Adrenal gland (tissue), 5 donors: ENCODE measurements around the gene OGFOD2.

Source experiments
- POLR2A ChIP-seq, 2 donors: fragments of 450-650 bp; IDR thresholded peaks; one replicate each; pipeline ENCODE4 v1.6.1; 2017; ENCODE audit warnings: antibody characterized with exemption in 2 of 2, mild to moderate bottlenecking in 2 of 2, moderate library complexity in 1 of 2
- TF ChIP-seq, protein P1 (sequence below), 6 experiments: fragments of 450-650 bp in 4 of 6; fragments of 200-600 bp in 2 of 6; sonication (generic) in 1 of 6; IDR thresholded peaks; 1 replicate in 5 of 6; 2 replicates in 1 of 6; pipeline versions ENCODE4 v1.5.1 to v1.8.0; 2016 to 2021; ENCODE audit warnings: antibody characterized with exemption in 6 of 6, mild to moderate bottlenecking in 2 of 6, moderate library complexity in 1 of 6
- donor health status: DM: no; HTN: no; CAD: no.

DNA sequence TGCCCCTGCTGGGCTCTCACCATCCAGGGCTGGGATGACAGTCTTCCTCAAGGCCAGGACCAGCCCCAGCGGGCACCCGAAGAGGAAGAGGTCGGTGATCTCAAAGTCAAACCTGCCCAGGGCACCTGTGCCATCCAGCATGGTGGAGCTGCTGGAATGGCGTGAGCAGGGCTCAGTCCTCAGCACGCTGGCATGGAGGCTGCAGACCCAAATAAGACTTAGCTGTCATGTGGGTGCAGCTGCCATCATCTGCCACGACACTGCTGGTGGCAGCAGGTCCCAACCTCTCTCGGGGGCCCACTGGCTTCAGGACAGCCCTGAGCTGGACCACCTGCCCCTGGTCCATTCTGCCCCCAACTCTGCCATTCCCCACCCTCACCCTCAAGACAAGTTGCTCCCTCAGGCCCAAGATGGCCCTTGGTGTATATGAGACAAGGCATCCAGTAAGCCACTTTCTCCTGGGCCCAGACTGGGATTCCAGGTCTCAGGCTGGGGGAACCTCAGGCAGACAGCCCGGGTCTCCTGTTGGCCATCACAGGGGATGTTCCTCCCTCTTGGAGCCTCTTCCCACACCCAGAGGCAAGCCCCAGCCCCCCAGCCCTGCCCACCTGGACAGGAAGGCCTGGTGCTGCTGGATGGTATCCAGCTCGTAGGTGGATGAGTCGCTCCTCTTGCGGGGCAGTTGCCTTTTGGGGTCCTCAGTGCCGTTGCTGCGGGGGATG lies 19.9 kb downstream of the OGFOD2 start:
- TF ChIP-seq, protein P1, sequence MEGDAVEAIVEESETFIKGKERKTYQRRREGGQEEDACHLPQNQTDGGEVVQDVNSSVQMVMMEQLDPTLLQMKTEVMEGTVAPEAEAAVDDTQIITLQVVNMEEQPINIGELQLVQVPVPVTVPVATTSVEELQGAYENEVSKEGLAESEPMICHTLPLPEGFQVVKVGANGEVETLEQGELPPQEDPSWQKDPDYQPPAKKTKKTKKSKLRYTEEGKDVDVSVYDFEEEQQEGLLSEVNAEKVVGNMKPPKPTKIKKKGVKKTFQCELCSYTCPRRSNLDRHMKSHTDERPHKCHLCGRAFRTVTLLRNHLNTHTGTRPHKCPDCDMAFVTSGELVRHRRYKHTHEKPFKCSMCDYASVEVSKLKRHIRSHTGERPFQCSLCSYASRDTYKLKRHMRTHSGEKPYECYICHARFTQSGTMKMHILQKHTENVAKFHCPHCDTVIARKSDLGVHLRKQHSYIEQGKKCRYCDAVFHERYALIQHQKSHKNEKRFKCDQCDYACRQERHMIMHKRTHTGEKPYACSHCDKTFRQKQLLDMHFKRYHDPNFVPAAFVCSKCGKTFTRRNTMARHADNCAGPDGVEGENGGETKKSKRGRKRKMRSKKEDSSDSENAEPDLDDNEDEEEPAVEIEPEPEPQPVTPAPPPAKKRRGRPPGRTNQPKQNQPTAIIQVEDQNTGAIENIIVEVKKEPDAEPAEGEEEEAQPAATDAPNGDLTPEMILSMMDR (IDR thresholded peaks at IDR 0.05): no peak
- TF ChIP-seq POLR2A (IDR thresholded peaks at IDR 0.05): no peak
